WTC11 (cell line): ENCODE measurements around the gene PLAC8.

Experiments
- ATF3 ChIP-seq: sonication (generic); formaldehyde crosslinking; conservative IDR thresholded peaks from 2 replicates; pipeline ENCODE4 v1.8.1; 2022; ENCODE audit warnings: mild to moderate bottlenecking, missing genetic modification reagents
- CTCF ChIP-seq: fragments of 200-600 bp; IDR thresholded peaks from 2 replicates; pipeline ENCODE4 v1.8.0; 2022; ENCODE audit warnings: antibody characterized with exemption

GRCh38 chr4:83093060-83093640, 21.4 kb downstream of the PLAC8 start:
- TF ChIP-seq ATF3 (CRISPR knock-in tag) (no peak), CTCF (no peak)
